ENCODE results near the gene GMCL1. TPM values are rescaled to one million over a fixed set of nuclear protein-coding genes. Genes with fewer than 3 reads are reported as not detected.
A peak's percentile ranks its signal among the peaks of the same experiment; 100 is the strongest.

GMCL1 gene
- total and polyA plus RNA-seq, 9 of the 15 experiments (the other 6 are each of a cell fraction or from before 2014, with no cell fraction given), result 7.0 to 27.3 (median 15.4) TPM

GRCh38 chr2:69829256-69830044 lies at the start of gene GMCL1 (continued):
- TF ChIP-seq PBX2 (CRISPR knock-in tag; IDR thresholded peaks at IDR 0.05; ENCODE audit: low read depth), result no peak
- TF ChIP-seq PBX2 (tag; conservative IDR thresholded peaks at IDR 0.05; ENCODE audit: low read depth), result no peak
- TF ChIP-seq HNRNPK (IDR thresholded peaks at IDR 0.05; ENCODE audit: low read depth, low read length, poor library complexity, severe bottlenecking), result no peak
- TF ChIP-seq SETDB1 (IDR thresholded peaks at IDR 0.05; ENCODE audit: low read length), result no peak
- peak; percentile 21 for TF ChIP-seq ARID1B (IDR thresholded peaks at IDR 0.05)
- TF ChIP-seq ZNF384 (IDR thresholded peaks at IDR 0.05; ENCODE audit: low read depth, low read length), result no peak
- no peak for TF ChIP-seq GATAD2B (IDR thresholded peaks at IDR 0.05; ENCODE audit: borderline replicate concordance)
- TF ChIP-seq ZNF740 (CRISPR knock-in tag; IDR thresholded peaks at IDR 0.05), result 0 out of 2 replicates have a peak, but pooled peaks have one; percentile 23
- TF ChIP-seq ZNF740 (tag; IDR thresholded peaks at IDR 0.05), result no peak
- TF ChIP-seq BCL6 (CRISPR knock-in tag; IDR thresholded peaks at IDR 0.05), result no peak
- TF ChIP-seq YBX1 (IDR thresholded peaks at IDR 0.05), result no peak
- TF ChIP-seq RBM25 (IDR thresholded peaks at IDR 0.05; ENCODE audit: low read depth, low read length, severe bottlenecking), result no peak
- no peak for TF ChIP-seq ZNF316 (IDR thresholded peaks at IDR 0.05)
- no peak for TF ChIP-seq NFIC (IDR thresholded peaks at IDR 0.05)
- TF ChIP-seq FIP1L1 (IDR thresholded peaks at IDR 0.05; ENCODE audit: low read depth, low read length, poor library complexity, severe bottlenecking), result peak; percentile 75
- TF ChIP-seq MTA3 (IDR thresholded peaks at IDR 0.05; ENCODE audit: borderline replicate concordance), result peak; percentile 83; the same call in 1 of the 2 replicates
- no peak for TF ChIP-seq TAF15 (IDR thresholded peaks at IDR 0.05; ENCODE audit: low read depth, low read length)
- TF ChIP-seq ZNF23 (CRISPR knock-in tag; IDR thresholded peaks at IDR 0.05), result no peak
- TF ChIP-seq SMAD2 (IDR thresholded peaks at IDR 0.05; ENCODE audit: low read depth, low read length), result no peak
- peak; percentile 95 for TF ChIP-seq CREB1 (IDR thresholded peaks at IDR 0.05)
- peak; percentile 97 for TF ChIP-seq CREB1 (CRISPR knock-in tag; IDR thresholded peaks at IDR 0.05)
- TF ChIP-seq THRB (CRISPR knock-in tag; conservative IDR thresholded peaks at IDR 0.05), result 0 out of 2 replicates have a peak, but pooled peaks have one; percentile 17
- 0 out of 2 replicates have a peak, but pooled peaks have one; percentile 46 for TF ChIP-seq CBX1 (IDR thresholded peaks at IDR 0.05; ENCODE audit: low read depth)
- TF ChIP-seq FOSL1 (tag; conservative IDR thresholded peaks at IDR 0.05), result peak; percentile 48; the same call in 1 of the 2 replicates
- peak; percentile 87 for TF ChIP-seq ZBTB1 (CRISPR knock-in tag; IDR thresholded peaks at IDR 0.05; ENCODE audit: borderline replicate concordance, low read depth)
